IPS-15b (cell line): ENCODE measurements around the gene TMC6.

ENCODE experiments used
- H3K27me3 ChIP-seq: one replicate; pipeline ENCODE4 v1.6.1; 2013; ENCODE audit warnings: low read length; ENCODE audit not compliant: control insufficient read depth, insufficient read depth
- H3K36me3 ChIP-seq: one replicate; pipeline ENCODE4 v1.6.1; 2013; ENCODE audit warnings: low read length; ENCODE audit not compliant: control insufficient read depth, insufficient read depth
- H3K4me1 ChIP-seq: one replicate; pipeline ENCODE4 v1.6.1; 2013; ENCODE audit warnings: mild to moderate bottlenecking, low read length; ENCODE audit not compliant: control insufficient read depth, insufficient read depth
- H3K4me3 ChIP-seq: one replicate; pipeline ENCODE4 v1.5.1; 2013; ENCODE audit warnings: low read depth, low read length
- H3K9ac ChIP-seq: one replicate; pipeline ENCODE4 v1.6.1; 2013; ENCODE audit warnings: low read depth, mild to moderate bottlenecking, low read length
- H3K9me3 ChIP-seq: one replicate; pipeline ENCODE4 v1.6.1; 2013; ENCODE audit warnings: mild to moderate bottlenecking, low read length; ENCODE audit not compliant: control insufficient read depth, insufficient read depth

TMC6 gene

GRCh38 chr17:78107457-78107856 lies 21.1 kb downstream of the TMC6 start:
- Histone ChIP-seq H3K4me1 (no peaks in the 10 kb centered on the region), H3K9me3 (no peaks in the 10 kb centered on the region), H3K9ac (no peak overlapping the region), H3K4me3 (no peak overlapping the region), H3K27me3 (no peaks in the 10 kb centered on the region), H3K36me3 (peaks cover 9% of the 10 kb centered on the region)

GRCh38 chr17:78106211-78106610 lies 22.3 kb downstream of the TMC6 start:
- peaks cover 4% of the 10 kb centered on the region for H3K36me3 ChIP-seq
- H3K9ac ChIP-seq, result no peak overlapping the region
- H3K9me3 ChIP-seq, result no peaks in the 10 kb centered on the region
- H3K4me1 ChIP-seq, result no peaks in the 10 kb centered on the region
- no peak overlapping the region for H3K4me3 ChIP-seq
- H3K27me3 ChIP-seq, result no peaks in the 10 kb centered on the region

- H3K4me1 ChIP-seq, result no peaks in the 10 kb centered on the region
- H3K27me3 ChIP-seq, result no peaks in the 10 kb centered on the region
- H3K9me3 ChIP-seq, result no peaks in the 10 kb centered on the region
- H3K4me3 ChIP-seq, result no peak overlapping the region
- no peak overlapping the region for H3K9ac ChIP-seq
- peaks cover 3% of the 10 kb centered on the region for H3K36me3 ChIP-seq
These were observed 23.0 kb downstream of the TMC6 start for GRCh38 chr17:78105551-78105950.

- Histone ChIP-seq H3K9me3 (no peaks in the 10 kb centered on the region), H3K9ac (no peak overlapping the region), H3K4me1 (no peaks in the 10 kb centered on the region), H3K36me3 (peaks cover 4% of the 10 kb centered on the region), H3K27me3 (no peaks in the 10 kb centered on the region), H3K4me3 (no peak overlapping the region)
These were observed 23.5 kb downstream of the TMC6 start for GRCh38 chr17:78105101-78105500.

GRCh38 chr17:78104540-78104941 lies 24.0 kb downstream of the TMC6 start:
- no peak overlapping the region for H3K4me3 ChIP-seq
- no peaks in the 10 kb centered on the region for H3K27me3 ChIP-seq
- H3K9ac ChIP-seq, result no peak overlapping the region
- no peaks in the 10 kb centered on the region for H3K4me1 ChIP-seq
- no peaks in the 10 kb centered on the region for H3K9me3 ChIP-seq
- H3K36me3 ChIP-seq, result peaks cover 5% of the 10 kb centered on the region

GRCh38 chr17:78103311-78103710 lies 25.2 kb downstream of the TMC6 start:
- H3K9ac ChIP-seq, result no peak overlapping the region
- no peaks in the 10 kb centered on the region for H3K4me1 ChIP-seq
- no peak overlapping the region for H3K4me3 ChIP-seq
- H3K9me3 ChIP-seq, result no peaks in the 10 kb centered on the region
- H3K27me3 ChIP-seq, result no peaks in the 10 kb centered on the region
- peaks cover 12% of the 10 kb centered on the region for H3K36me3 ChIP-seq

GRCh38 chr17:78101542-78101941 lies 27.0 kb downstream of the TMC6 start:
- no peak overlapping the region for H3K9ac ChIP-seq
- no peaks in the 10 kb centered on the region for H3K27me3 ChIP-seq
- H3K36me3 ChIP-seq, result peaks cover 16% of the 10 kb centered on the region
- H3K9me3 ChIP-seq, result no peaks in the 10 kb centered on the region
- no peak overlapping the region for H3K4me3 ChIP-seq
- H3K4me1 ChIP-seq, result no peaks in the 10 kb centered on the region

GRCh38 chr17:78101112-78101511 lies 27.4 kb downstream of the TMC6 start:
- Histone ChIP-seq H3K4me3 (no peak overlapping the region), H3K4me1 (no peaks in the 10 kb centered on the region), H3K9me3 (no peaks in the 10 kb centered on the region), H3K27me3 (no peaks in the 10 kb centered on the region), H3K36me3 (peaks cover 16% of the 10 kb centered on the region), H3K9ac (no peak overlapping the region)

- Histone ChIP-seq H3K9me3 (no peaks in the 10 kb centered on the region), H3K27me3 (no peaks in the 10 kb centered on the region), H3K4me1 (no peaks in the 10 kb centered on the region), H3K36me3 (peaks cover 31% of the 10 kb centered on the region), H3K9ac (no peak overlapping the region), H3K4me3 (no peak overlapping the region)
These were observed 32.5 kb downstream of the TMC6 start for GRCh38 chr17:78096093-78096492.

GRCh38 chr17:78095035-78095434 lies 33.5 kb downstream of the TMC6 start:
- H3K4me3 ChIP-seq, result no peak overlapping the region
- H3K36me3 ChIP-seq, result peaks cover 26% of the 10 kb centered on the region
- no peak overlapping the region for H3K9ac ChIP-seq
- no peaks in the 10 kb centered on the region for H3K27me3 ChIP-seq
- no peaks in the 10 kb centered on the region for H3K4me1 ChIP-seq
- no peaks in the 10 kb centered on the region for H3K9me3 ChIP-seq

- H3K27me3 ChIP-seq, result no peaks in the 10 kb centered on the region
- H3K36me3 ChIP-seq, result peaks cover 19% of the 10 kb centered on the region
- H3K4me1 ChIP-seq, result no peaks in the 10 kb centered on the region
- H3K4me3 ChIP-seq, result no peak overlapping the region
- no peak overlapping the region for H3K9ac ChIP-seq
- H3K9me3 ChIP-seq, result no peaks in the 10 kb centered on the region
These were observed 35.7 kb downstream of the TMC6 start for GRCh38 chr17:78092794-78093324.

GRCh38 chr17:78089576-78090281 lies 38.8 kb downstream of the TMC6 start:
- Histone ChIP-seq H3K9me3 (no peaks in the 10 kb centered on the region), H3K9ac (no peak overlapping the region), H3K27me3 (no peaks in the 10 kb centered on the region), H3K36me3 (peaks cover 20% of the 10 kb centered on the region), H3K4me3 (no peak overlapping the region), H3K4me1 (no peaks in the 10 kb centered on the region)
